HPDE6-E6E7 (cell line): ENCODE data around the gene NKX2-4.
"Not testable (repeated sequence)": the region's sequence is repeated elsewhere in the genome, so short reads cannot be mapped to it uniquely, and the experiment has no call there.

Experiments used
- DNase-seq: peaks from one replicate; pipeline ENCODE4 v3.0.0; 2011; ENCODE audit warnings: missing footprints; ENCODE audit errors: extremely low spot score

The NKX2-4 gene

DNA sequence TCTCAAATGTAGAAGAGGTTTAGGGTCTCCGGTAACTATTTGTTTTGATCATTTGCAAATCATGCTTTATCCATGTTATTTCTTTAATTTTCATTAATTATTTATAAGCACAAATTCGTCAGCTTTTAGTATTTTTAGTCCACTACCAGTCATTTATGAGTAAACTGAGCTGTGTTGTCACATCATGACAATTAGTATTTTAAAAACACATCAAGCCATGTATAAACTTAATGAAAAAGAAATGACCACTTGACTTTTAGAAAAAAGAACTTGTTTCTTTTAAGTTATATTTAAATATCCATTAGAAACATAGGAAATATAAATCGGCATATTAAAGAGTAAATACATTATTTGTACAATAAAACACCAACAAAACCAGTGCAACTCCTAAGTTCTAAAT is 2.8 kb downstream of the NKX2-4 start:
- DNase-seq: no peak

DNA sequence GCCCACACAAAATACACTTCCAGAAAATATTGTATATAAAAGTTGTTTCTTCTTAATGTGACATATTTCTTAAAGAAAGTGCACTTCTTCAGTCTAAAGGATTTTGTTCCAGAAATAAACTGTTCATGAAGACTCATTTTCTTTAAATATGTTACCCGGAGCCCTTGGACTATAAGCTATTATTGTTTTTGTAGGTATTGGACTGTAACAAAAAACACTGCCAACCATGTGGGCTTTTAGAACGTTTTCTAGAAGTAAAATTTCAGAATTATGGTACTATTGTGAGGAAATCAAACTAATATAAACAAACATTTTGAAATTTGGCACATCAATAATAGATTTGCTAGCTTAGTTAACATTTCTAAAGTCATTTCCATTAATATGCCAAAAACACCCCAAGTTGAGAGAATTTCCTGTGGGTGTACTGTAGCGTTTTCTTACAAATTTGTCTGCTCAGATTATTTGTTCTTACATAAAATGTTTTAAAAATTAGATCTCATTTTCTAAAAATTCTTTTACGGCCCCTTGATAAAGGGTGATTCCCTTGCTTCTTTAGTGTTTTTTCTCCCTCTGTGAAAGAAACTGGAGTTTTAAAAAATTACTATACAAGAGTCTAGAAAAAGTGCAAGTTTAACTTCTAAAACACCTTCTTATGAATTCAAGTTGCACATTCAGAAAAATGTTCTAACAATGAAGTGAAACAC is 3.4 kb downstream of the NKX2-4 start:
- no peak for DNase-seq

DNA sequence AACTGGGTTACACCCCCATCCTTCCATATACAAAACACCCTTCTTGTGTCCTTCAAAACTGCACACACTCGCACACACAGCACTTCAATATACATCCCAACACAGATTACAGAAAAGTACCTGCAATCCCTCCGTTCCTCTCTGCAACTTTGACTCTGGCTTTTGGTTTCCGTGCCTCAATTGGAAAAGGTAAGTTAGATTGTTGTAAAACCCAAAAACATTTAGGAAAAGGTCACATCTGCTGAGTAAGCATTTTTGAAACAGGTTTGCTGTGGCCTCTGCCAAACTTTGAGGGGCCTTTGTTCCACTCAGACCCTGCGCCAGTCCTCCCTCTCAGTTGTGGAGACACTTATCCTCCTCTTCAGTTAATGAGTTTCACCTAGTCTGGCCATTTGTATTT is 4.2 kb downstream of the NKX2-4 start:
- DNase-seq: no peak

DNA sequence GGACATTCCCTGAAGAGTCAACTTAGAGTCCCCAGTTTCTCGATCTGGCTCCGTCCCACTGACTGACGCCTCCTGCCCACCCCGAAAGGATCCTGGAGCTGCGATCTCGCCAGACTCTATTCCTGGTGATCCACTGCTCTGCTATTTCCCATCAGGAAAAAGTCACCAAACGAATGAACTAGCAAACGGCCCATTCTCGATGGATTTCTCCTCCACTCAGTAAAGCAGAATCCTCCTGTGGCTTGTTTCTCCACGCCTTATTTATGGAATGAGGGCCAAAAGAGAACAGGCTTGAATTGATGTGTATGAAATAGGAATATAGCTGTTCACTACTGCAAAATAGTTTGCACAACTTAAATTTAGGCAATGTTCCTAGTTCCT is 5.4 kb downstream of the NKX2-4 start:
- no peak for DNase-seq

- no peak for DNase-seq
These were observed 5.9 kb downstream of the NKX2-4 start for GRCh38 chr20:21391185-21391971.

- no peak for DNase-seq
These were observed 6.6 kb downstream of the NKX2-4 start for GRCh38 chr20:21390768-21391167.

GRCh38 chr20:21389368-21389767 is 8.0 kb downstream of the NKX2-4 start:
- DNase-seq: no peak

GRCh38 chr20:21388566-21388965 is 8.8 kb downstream of the NKX2-4 start:
- DNase-seq: no peak

GRCh38 chr20:21387528-21387927 is 9.8 kb downstream of the NKX2-4 start:
- no peak for DNase-seq

DNA sequence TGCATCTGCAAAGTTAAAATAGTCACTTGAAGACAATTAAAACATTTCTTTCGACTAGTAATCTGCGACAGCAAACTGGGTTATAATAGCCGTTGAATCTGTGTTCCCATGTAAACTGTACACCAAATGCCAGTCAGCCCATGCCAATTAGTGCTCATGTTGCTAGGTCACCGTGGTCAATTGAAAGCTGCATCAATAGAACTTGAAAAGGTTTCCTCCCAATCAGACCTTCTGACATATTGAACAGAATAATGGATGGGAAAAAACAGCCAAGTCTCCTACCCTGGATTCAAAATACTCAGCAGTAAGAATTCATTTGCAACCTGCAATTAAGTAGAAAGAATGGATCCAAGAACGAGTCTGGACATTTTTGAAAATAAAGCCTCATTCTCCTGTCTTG is 11.2 kb downstream of the NKX2-4 start:
- DNase-seq: no peak

GRCh38 chr20:21384308-21384892 is 12.9 kb downstream of the NKX2-4 start:
- no peak for DNase-seq

DNA sequence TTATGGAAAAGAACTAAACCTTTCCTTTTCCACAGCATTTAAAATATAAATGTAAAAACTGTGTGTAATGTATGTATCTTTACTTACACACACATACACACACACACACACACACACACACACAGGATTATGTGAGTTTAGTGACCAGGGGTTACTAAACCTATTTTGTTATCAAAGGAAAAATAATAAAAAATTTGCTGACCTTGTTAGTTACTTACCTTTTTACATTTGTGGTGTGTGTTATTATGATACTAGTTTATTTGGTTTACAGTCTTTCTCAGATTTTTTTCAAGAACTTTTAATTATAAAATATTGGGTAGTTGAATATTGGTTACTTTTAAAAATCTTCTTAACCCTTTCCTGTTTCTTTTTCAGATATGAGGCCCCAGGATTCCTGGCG is 15.7 kb downstream of the NKX2-4 start:
- no peak for DNase-seq

DNA sequence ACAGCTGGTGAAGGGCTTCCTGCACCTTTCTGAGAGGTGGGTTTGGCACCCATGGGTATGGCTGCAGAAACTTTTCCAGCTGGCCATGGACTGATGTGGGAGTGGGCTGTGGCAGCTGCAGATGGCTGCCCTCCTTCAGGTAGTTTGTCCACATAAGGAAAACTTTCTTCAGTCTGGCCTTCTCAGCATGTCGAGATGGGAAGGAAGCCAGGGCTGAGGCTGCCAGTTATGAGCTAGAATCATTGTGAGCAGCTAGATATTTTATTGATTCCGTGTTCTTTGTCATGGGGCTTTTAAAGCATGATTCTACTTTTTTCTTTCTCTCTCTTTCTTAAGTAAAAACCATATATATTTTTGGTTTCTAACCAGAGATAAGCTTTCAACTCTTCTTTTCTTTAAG is 16.6 kb downstream of the NKX2-4 start:
- DNase-seq: no peak

- DNase-seq: no peak
These were observed 19.1 kb downstream of the NKX2-4 start for GRCh38 chr20:21378259-21378658.

DNA sequence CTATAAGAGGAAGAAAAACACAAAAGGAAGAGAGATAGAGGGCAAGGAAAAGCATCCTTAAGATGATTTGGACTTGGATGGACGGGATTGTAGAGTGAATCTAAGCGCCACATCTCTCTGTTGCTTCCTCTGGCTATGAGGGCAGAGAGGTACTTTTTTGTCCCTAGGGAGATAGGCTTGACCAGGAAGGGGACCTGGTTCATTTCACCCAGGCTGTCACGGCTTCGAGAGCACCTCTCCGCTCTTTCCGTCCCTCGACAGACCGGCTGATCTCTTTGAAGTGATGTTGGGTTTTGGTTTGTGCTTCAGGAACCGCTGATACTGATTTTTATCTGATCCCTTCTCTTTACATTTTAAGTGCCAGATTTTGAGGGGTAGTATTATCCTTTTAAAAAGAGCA is 19.6 kb downstream of the NKX2-4 start:
- no peak for DNase-seq

GRCh38 chr20:21376626-21377025 is 20.7 kb downstream of the NKX2-4 start:
- DNase-seq: no peak

GRCh38 chr20:21373436-21373835 is 23.9 kb downstream of the NKX2-4 start:
- DNase-seq: no peak

DNA sequence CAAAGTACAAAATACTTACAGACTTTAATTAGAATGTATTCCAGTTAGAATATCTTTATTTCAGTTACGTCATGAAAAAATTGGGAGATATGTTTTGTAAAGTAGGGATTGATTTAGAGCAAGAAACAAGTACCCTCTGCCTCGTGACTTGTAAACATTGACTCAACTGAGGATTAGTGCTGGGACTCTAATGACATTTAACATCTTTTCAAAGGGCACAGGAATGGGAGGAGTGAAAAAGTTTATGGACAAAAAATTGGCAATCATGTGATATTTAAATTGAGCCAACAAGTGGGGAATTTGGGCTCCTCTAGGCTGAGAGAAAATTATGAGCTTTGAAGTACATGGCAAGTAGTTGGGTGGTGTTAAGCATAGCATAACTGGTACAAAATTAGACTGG is 25.3 kb downstream of the NKX2-4 start:
- DNase-seq: no peak

GRCh38 chr20:21371193-21371592 is 26.1 kb downstream of the NKX2-4 start:
- DNase-seq: no peak

DNA sequence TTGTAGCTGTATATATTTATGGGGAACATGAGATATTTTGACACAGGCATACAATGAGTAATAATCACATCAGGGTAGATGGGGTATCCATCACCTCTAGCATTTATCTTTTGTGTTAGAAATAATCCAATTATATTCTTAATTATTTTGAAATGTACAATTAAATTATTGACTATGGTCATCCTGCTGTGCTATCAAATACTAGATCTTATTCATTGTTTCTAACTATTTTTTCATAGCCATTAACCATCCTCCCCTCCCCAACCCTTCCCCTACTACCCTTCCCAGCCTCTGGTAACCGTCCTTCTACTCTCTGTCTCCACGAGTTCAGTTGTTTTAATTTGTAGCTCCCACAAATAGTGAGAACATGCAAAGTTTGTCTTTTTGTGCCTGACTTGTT is 28.5 kb downstream of the NKX2-4 start:
- no peak for DNase-seq

GRCh38 chr20:21366273-21366672 is 31.1 kb downstream of the NKX2-4 start:
- DNase-seq: not testable (repeated sequence)

DNA sequence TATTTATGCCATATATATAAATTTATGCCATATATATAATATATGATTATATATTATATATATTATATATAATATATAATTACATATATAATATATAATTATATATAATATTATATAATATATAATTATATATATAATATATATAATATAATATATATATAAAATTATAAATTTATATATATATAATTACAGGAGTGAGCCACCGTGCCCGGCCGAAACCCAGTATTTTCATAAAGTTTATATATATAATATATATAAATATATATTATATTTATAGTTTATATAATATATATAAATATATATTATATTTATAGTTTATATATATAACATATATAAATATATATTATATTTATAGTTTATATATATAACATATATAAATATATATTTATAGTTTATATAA is 31.6 kb downstream of the NKX2-4 start:
- DNase-seq: no peak

DNA sequence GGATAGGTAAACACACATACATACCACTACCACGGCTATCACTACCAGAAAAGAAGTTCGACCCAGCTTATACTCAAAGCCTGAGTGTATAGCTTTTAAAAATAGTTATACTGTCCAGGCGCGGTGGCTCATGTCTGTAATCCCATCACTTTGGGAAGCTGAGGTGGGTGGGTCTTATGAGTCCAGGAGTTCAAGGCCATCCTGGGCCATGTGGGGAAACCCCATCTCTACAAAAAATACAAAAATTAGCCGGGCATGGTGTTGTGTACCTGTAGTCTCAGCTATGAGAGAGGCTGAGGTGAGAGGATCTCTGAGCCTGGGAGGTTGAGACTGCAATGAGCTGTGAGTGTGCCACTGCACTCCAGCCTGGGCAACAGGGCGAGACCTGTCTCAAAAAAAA is 32.9 kb downstream of the NKX2-4 start:
- DNase-seq: no peak
